ENCODE measurements around the gene EMP3. TPM values are rescaled to one million over a fixed set of nuclear protein-coding genes. Genes with fewer than 3 reads are reported as not detected.

The EMP3 gene
- total and polyA plus RNA-seq, 9 of the 15 experiments (the other 6 are each of a cell fraction or from before 2014, with no cell fraction given): 123 to 386 (median 296) TPM

GRCh38 chr19:48319647-48320541, 5.5 kb upstream of the EMP3 start (continued):
- TF ChIP-seq TFAP4 (CRISPR knock-in tag; IDR thresholded peaks at IDR 0.05; ENCODE audit: borderline replicate concordance) (peak; percentile 46; the same call in 1 of the 2 replicates), CHD2 (IDR thresholded peaks at IDR 0.05; ENCODE audit: low read depth, low read length) (no peak), PBX2 (CRISPR knock-in tag; IDR thresholded peaks at IDR 0.05; ENCODE audit: low read depth) (no peak), PBX2 (tag; conservative IDR thresholded peaks at IDR 0.05; ENCODE audit: low read depth) (peak; percentile 58), RCOR1 (IDR thresholded peaks at IDR 0.05; ENCODE audit: borderline replicate concordance in 1 of 2, low read depth in 2 of 2, low read length in 2 of 2) (peak in 1 of 2 experiments; percentile 42; a peak in 2 of 4 replicates), SMAD4 (CRISPR knock-in tag; conservative IDR thresholded peaks at IDR 0.05) (no peak), MEIS2 (IDR thresholded peaks at IDR 0.05; ENCODE audit: partially characterized antibody) (peak; percentile 63), ERF (CRISPR knock-in tag; IDR thresholded peaks at IDR 0.05) (0 out of 2 replicates have a peak, but pooled peaks have one; percentile 7), ZNF316 (IDR thresholded peaks at IDR 0.05) (no peak), ZNF232 (CRISPR knock-in tag; IDR thresholded peaks at IDR 0.05) (no peak), KLF16 (IDR thresholded peaks at IDR 0.05) (0 out of 2 replicates have a peak, but pooled peaks have one; percentile 25), DEAF1 (CRISPR knock-in tag; IDR thresholded peaks at IDR 0.05) (peak; percentile 89), ZNF24 (IDR thresholded peaks at IDR 0.05) (peak; percentile 89), SIN3A (IDR thresholded peaks at IDR 0.05; ENCODE audit: borderline replicate concordance in 2 of 2, control insufficient read depth in 1 of 2, low read depth in 2 of 2, low read length in 2 of 2) (no peak; a peak in 1 of 4 replicates), MXD1 (CRISPR knock-in tag; IDR thresholded peaks at IDR 0.05; ENCODE audit: borderline replicate concordance, poor library complexity, severe bottlenecking) (no peak), ZBTB7A (IDR thresholded peaks at IDR 0.05; ENCODE audit: borderline replicate concordance, control insufficient read depth, low read depth, low read length) (peak; percentile 38; the same call in 1 of the 2 replicates)

All from K562 (cell line).